ENCODE data around the gene MYCL.

MYCL gene

DNA sequence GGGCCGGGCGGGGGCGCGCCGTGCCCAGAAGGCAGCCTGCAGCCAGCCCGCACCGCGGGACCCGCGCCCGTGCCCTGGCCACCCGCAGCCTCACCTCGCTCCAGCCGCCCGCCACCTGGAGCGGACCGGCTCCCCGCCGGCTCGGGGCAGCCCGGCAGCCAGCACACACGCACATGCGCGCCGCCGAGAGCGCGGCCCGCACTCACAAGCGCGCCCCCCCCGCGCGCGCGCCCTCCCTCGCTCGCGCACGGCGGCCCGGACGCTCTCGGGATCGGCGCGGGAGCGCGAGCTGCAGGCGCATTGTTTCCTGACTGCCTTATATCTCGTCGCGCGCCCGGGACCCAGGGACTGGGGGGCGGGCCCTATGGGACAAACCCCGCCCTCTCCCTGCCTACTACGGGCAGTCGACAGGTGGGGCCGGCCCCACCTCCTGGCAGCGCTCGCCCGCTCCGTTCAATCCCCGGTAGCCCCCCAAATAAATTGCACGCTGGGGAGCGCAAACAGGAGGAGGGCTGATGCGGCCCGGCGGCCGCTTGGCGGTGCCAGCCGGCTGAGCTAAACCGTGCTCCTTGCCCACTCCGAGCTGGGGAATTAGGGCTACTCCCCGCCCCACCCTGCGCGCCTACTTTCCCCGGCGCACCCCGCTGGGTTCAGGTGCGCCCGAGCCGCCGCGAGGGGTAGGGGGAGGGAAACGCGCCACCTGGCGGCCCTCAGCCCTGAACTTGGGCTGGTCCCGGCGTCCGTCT lies at the start of gene MYCL:
TSS of gene MYCL (minus strand) at position 204 of the 746 bp plus-strand sequence. CDS start 483 bp downstream, outside the sequence.
- H3K4me1 ChIP-seq (ENCODE audit: insufficient read depth, low read length): peaks cover 14% of the 10 kb centered on the region
- H3K79me2 ChIP-seq (ENCODE audit: insufficient read depth, low read length): no peaks in the 10 kb centered on the region
- ATAC-seq (ENCODE audit: insufficient read depth, low read depth) (peak; percentile 81), DNase-seq (peak; percentile 62)
- peak; percentile 97 for TF ChIP-seq EZH2 (IDR thresholded peaks at IDR 0.05; ENCODE audit: borderline replicate concordance, low read depth, low read length, severe bottlenecking)
- TF ChIP-seq, protein P1, sequence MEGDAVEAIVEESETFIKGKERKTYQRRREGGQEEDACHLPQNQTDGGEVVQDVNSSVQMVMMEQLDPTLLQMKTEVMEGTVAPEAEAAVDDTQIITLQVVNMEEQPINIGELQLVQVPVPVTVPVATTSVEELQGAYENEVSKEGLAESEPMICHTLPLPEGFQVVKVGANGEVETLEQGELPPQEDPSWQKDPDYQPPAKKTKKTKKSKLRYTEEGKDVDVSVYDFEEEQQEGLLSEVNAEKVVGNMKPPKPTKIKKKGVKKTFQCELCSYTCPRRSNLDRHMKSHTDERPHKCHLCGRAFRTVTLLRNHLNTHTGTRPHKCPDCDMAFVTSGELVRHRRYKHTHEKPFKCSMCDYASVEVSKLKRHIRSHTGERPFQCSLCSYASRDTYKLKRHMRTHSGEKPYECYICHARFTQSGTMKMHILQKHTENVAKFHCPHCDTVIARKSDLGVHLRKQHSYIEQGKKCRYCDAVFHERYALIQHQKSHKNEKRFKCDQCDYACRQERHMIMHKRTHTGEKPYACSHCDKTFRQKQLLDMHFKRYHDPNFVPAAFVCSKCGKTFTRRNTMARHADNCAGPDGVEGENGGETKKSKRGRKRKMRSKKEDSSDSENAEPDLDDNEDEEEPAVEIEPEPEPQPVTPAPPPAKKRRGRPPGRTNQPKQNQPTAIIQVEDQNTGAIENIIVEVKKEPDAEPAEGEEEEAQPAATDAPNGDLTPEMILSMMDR (IDR thresholded peaks at IDR 0.05; ENCODE audit: borderline replicate concordance, extremely low read depth, low read length, poor library complexity, severe bottlenecking): peak; percentile 63
- peak within 1 kb of the TSS; percentile 49 for H2AFZ ChIP-seq (ENCODE audit: low read depth, low read length)
- no peaks in the 10 kb centered on the region for H4K20me1 ChIP-seq (ENCODE audit: insufficient read depth, low read length)
- H3K9me3 ChIP-seq (ENCODE audit: insufficient read depth, low read length, severe bottlenecking): no peaks in the 10 kb centered on the region
- peak within 1 kb of the TSS in 1 of 2 experiments; percentile 55; a peak in 3 of 4 replicates for H3K4me3 ChIP-seq (ENCODE audit: low read depth in 1 of 2, low read length in 2 of 2)
- H3K27ac ChIP-seq (ENCODE audit: low read length): no peak within 1 kb of the TSS
- H3K4me2 ChIP-seq (ENCODE audit: insufficient read depth, low read length): peak within 1 kb of the TSS; percentile 73
- no peaks in the 10 kb centered on the region for H3K36me3 ChIP-seq (ENCODE audit: insufficient read depth, low read length)
- H3K27me3 ChIP-seq (ENCODE audit: insufficient read depth, low read length, poor library complexity): peaks cover 68% of the 10 kb centered on the region
- peak within 1 kb of the TSS; percentile 40; the same call in 1 of the 2 replicates for H3K9ac ChIP-seq (ENCODE audit: low read depth, low read length)

GRCh38 chr1:39949891-39950290 lies 48.2 kb upstream of the MYCL start:
- Histone ChIP-seq H3K4me3 (ENCODE audit: low read depth in 1 of 2, low read length in 2 of 2) (no peak overlapping the region), H3K9me3 (ENCODE audit: insufficient read depth, low read length, severe bottlenecking) (no peaks in the 10 kb centered on the region), H3K79me2 (ENCODE audit: insufficient read depth, low read length) (no peaks in the 10 kb centered on the region), H3K27me3 (ENCODE audit: insufficient read depth, low read length, poor library complexity) (peaks cover 5% of the 10 kb centered on the region), H3K4me1 (ENCODE audit: insufficient read depth, low read length) (peaks cover 6% of the 10 kb centered on the region), H3K27ac (ENCODE audit: low read length) (no peak overlapping the region), H3K4me2 (ENCODE audit: insufficient read depth, low read length) (no peak overlapping the region), H2AFZ (ENCODE audit: low read depth, low read length) (no peak overlapping the region), H3K36me3 (ENCODE audit: insufficient read depth, low read length) (no peaks in the 10 kb centered on the region), H3K9ac (ENCODE audit: low read depth, low read length) (no peak overlapping the region), H4K20me1 (ENCODE audit: insufficient read depth, low read length) (no peaks in the 10 kb centered on the region)
- ATAC-seq (ENCODE audit: insufficient read depth, low read depth) (no peak), DNase-seq (no peak)
- TF ChIP-seq EZH2 (IDR thresholded peaks at IDR 0.05; ENCODE audit: borderline replicate concordance, low read depth, low read length, severe bottlenecking): no peak
- TF ChIP-seq, protein P1 (IDR thresholded peaks at IDR 0.05; ENCODE audit: borderline replicate concordance, extremely low read depth, low read length, poor library complexity, severe bottlenecking): no peak

DNA sequence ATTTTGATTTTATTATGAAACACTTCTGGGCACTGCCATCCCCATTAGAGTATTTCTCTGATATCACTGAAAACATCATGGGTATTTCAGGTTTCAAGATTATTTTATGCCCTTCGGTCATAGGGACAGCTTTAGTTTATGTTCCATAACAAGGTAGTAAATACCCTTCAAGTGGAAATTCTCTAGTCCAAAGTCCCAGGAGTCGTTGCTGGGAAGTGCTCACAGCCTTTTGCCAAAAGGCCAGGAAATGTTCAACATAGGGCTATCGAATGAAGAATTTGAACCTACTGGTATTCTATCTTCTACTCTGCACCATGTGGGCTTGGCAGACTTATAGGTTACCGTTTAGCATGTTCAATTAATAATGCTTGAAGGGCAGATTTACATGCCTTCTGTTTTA lies 45.5 kb upstream of the MYCL start:
- Histone ChIP-seq H3K9me3 (ENCODE audit: insufficient read depth, low read length, severe bottlenecking) (no peaks in the 10 kb centered on the region), H3K4me1 (ENCODE audit: insufficient read depth, low read length) (no peaks in the 10 kb centered on the region), H3K27me3 (ENCODE audit: insufficient read depth, low read length, poor library complexity) (peaks cover 21% of the 10 kb centered on the region), H3K27ac (ENCODE audit: low read length) (no peak overlapping the region), H3K4me2 (ENCODE audit: insufficient read depth, low read length) (no peak overlapping the region), H2AFZ (ENCODE audit: low read depth, low read length) (no peak overlapping the region), H3K79me2 (ENCODE audit: insufficient read depth, low read length) (no peaks in the 10 kb centered on the region), H3K36me3 (ENCODE audit: insufficient read depth, low read length) (no peaks in the 10 kb centered on the region), H4K20me1 (ENCODE audit: insufficient read depth, low read length) (no peaks in the 10 kb centered on the region), H3K9ac (ENCODE audit: low read depth, low read length) (no peak overlapping the region), H3K4me3 (ENCODE audit: low read depth in 1 of 2, low read length in 2 of 2) (no peak overlapping the region)
- ATAC-seq (ENCODE audit: insufficient read depth, low read depth) (no peak), DNase-seq (no peak)
- TF ChIP-seq EZH2 (IDR thresholded peaks at IDR 0.05; ENCODE audit: borderline replicate concordance, low read depth, low read length, severe bottlenecking): no peak
- TF ChIP-seq, protein P1 (IDR thresholded peaks at IDR 0.05; ENCODE audit: borderline replicate concordance, extremely low read depth, low read length, poor library complexity, severe bottlenecking): no peak

All from DND-41 (cell line).